Lower lobe of right lung (tissue), 2 donors: ENCODE results near the gene TAOK3. TPM values are rescaled to one million over a fixed set of nuclear protein-coding genes. Genes with fewer than 3 reads are reported as not detected.

Experiments used
- ATAC-seq, 2 donors: fragments of 200-7000 bp; cut with Tn5 transposase; one replicate each; pipeline ENCODE4 v1.9.1; 2020 to 2022; ENCODE audit warnings: mild to moderate bottlenecking in 2 of 2, moderate library complexity in 2 of 2
- DNase-seq: peaks from one replicate; pipeline ENCODE4 v3.0.0-alpha.2; 2020
- H3K27ac ChIP-seq: fragments of 200-600 bp; one replicate; pipeline ENCODE4 v1.8.0; 2022
- H3K27me3 ChIP-seq: fragments of 200-600 bp; one replicate; pipeline ENCODE4 v1.8.0; 2022; ENCODE audit warnings: low read depth
- H3K36me3 ChIP-seq: fragments of 200-600 bp; one replicate; pipeline ENCODE4 v1.8.0; 2022; ENCODE audit warnings: mild to moderate bottlenecking
- H3K4me1 ChIP-seq: fragments of 200-600 bp; one replicate; pipeline ENCODE4 v1.8.0; 2022
- H3K4me3 ChIP-seq: fragments of 200-600 bp; one replicate; pipeline ENCODE4 v1.8.0; 2022; ENCODE audit warnings: mild to moderate bottlenecking
- H3K9me3 ChIP-seq: fragments of 200-600 bp; one replicate; pipeline ENCODE4 v1.8.0; 2022
- CTCF ChIP-seq: fragments of 200-600 bp; IDR thresholded peaks from one replicate; pipeline ENCODE4 v1.8.0; 2022; ENCODE audit warnings: antibody characterized with exemption, mild to moderate bottlenecking
- intact Hi-C: fragments of 100-400 bp; cut with DNase I; formaldehyde crosslinking; loops from one replicate; pipeline ENCODE4 v1.11.0; 2022
- total RNA-seq: library from RNA; stranded (reverse); fragmentation: NEBNext Ultra II Directional; extraction: Animal tissue kit (Norgen Biotek cat#: 25700); gene quantifications from one replicate; pipeline ENCODE4 v1.2.1, GENCODE V29; 2021
- donor health status: DM: no; HTN: yes; CAD: no; lungs with severe emphysema.

The TAOK3 gene
- total RNA-seq, 1 donor from 2014 or later, result 68.8 TPM

- Histone ChIP-seq H3K36me3 (peaks cover 12% of the 10 kb centered on the region), H3K27ac (peak overlapping the region; percentile 98), H3K4me3 (peak overlapping the region; percentile 95), H3K27me3 (no peaks in the 10 kb centered on the region), H3K9me3 (no peaks in the 10 kb centered on the region), H3K4me1 (peaks cover 45% of the 10 kb centered on the region)
- intact Hi-C loops, result loop anchor here (10.0 kb wide), 1 partner anchor 191 kb away; no protein-coding TSS in a partner anchor
- no peak for TF ChIP-seq CTCF
- ATAC-seq (no peak), DNase-seq (no peak)
These were observed 2.6 kb upstream of the TAOK3 start for GRCh38 chr12:118375348-118375747.

DNA sequence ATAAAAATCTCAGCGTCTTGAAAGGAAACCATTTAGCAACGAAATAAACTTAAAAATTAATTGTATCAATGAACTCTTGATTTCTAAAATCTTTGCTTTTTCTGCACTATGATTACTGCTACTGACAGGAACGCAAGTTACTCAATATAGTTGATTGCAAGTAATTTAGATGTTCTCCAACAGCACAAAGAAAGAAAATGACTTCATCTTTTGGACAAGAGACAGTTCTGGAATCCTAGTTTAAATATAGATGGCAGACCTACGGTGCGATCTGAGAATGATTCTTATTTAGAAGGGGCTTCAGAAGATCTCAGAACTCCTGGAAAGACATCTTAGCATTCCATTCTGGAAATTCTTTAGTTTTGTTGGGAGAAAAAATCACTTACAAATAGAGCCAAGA is 2.2 kb upstream of the TAOK3 start:
- peaks cover 7% of the 10 kb centered on the region for H3K36me3 ChIP-seq
- intact Hi-C loops, result loop anchor here (10.0 kb wide), 1 partner anchor 190 kb away; no protein-coding TSS in a partner anchor
- DNase-seq, result no peak
- ATAC-seq, result no peak
- no peaks in the 10 kb centered on the region for H3K9me3 ChIP-seq
- no peaks in the 10 kb centered on the region for H3K27me3 ChIP-seq
- H3K4me3 ChIP-seq, result no peak overlapping the region
- H3K4me1 ChIP-seq, result peaks cover 49% of the 10 kb centered on the region
- H3K27ac ChIP-seq, result peak overlapping the region; percentile 98
- no peak for TF ChIP-seq CTCF

- Histone ChIP-seq H3K27me3 (no peaks in the 10 kb centered on the region), H3K27ac (no peak overlapping the region), H3K4me3 (no peak overlapping the region), H3K4me1 (peaks cover 50% of the 10 kb centered on the region), H3K9me3 (no peaks in the 10 kb centered on the region), H3K36me3 (peaks cover under 1% of the 10 kb centered on the region)
- intact Hi-C loops, result loop anchor here (10.0 kb wide), 1 partner anchor 189 kb away; no protein-coding TSS in a partner anchor
- ATAC-seq (no peak), DNase-seq (no peak)
- no peak for TF ChIP-seq CTCF
These were observed 1.5 kb upstream of the TAOK3 start for GRCh38 chr12:118374126-118374725.

DNA sequence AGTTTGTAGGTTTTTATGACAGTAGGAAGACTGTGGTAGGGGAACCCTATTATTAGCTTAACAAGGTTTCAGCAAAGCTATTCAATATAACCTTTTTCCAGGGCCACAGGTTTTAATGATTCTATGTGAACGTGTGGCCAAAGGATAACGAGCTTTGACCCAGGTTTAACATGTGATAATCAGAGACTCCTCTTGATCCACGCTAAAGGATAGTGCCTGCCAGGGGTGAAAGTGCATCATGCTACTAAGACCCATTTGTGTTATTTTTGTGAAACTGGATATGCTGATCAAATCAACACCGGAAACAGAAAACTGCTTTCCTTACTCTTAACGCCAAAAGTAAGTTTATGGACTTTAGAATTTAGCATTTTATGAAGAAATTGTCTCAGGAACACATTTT is 909 bp upstream of the TAOK3 start:
- no peaks in the 10 kb centered on the region for H3K9me3 ChIP-seq
- peak overlapping the region; percentile 87 for H3K27ac ChIP-seq
- H3K4me3 ChIP-seq, result peak overlapping the region; percentile 96
- intact Hi-C loops, result loop anchor here (10.0 kb wide), 1 partner anchor 189 kb away; no protein-coding TSS in a partner anchor
- no peaks in the 10 kb centered on the region for H3K27me3 ChIP-seq
- no peak for TF ChIP-seq CTCF
- peaks cover 50% of the 10 kb centered on the region for H3K4me1 ChIP-seq
- H3K36me3 ChIP-seq, result no peaks in the 10 kb centered on the region
- no peak for ATAC-seq
- DNase-seq, result no peak

- no peak for TF ChIP-seq CTCF
- no peaks in the 10 kb centered on the region for H3K36me3 ChIP-seq
- no peaks in the 10 kb centered on the region for H3K9me3 ChIP-seq
- H3K27me3 ChIP-seq, result no peaks in the 10 kb centered on the region
- H3K4me3 ChIP-seq, result peak overlapping the region; percentile 96
- DNase-seq (peak; percentile 56), ATAC-seq (no peak)
- H3K4me1 ChIP-seq, result peaks cover 35% of the 10 kb centered on the region
- intact Hi-C loops, result loop anchor here (10.0 kb wide), 1 partner anchor 187 kb away; no protein-coding TSS in a partner anchor
- peak overlapping the region; percentile 87 for H3K27ac ChIP-seq
These were observed 1.1 kb downstream of the TAOK3 start for GRCh38 chr12:118371321-118372282.
